HG02852 (cell line): Measurements from ENCODE around the gene YKT6.

Source experiments
- ATAC-seq: cut with Tn5 transposase; IDR thresholded peaks from one replicate; pipeline ENCODE4 v1.9.1; 2021; ENCODE audit warnings: mild to moderate bottlenecking, moderate library complexity; ENCODE audit not compliant: unreplicated experiment

The YKT6 gene

DNA sequence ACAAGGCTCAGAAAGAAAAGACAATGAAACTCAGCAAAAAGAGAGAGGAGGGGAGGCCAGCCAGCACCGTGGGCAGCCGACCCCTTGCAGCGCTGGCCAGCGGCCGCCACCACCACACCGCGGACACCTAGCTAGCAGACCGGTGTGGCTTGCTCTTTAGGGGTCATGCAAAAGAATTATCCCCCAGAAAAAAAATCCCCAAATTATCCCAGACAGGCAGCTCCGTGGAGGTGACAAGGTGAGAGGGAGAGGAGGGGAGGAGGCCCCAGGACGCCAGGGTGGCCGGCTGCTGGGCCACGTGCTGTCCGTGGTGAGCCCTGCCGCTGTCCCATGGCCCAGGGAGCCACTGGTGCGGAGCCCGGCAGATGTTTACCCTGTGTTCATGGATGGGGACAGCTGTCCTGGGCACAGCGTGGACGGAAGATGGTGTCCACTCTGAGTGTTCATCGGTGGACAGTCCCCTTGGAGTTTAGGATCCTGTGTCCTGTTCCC, 16.5 kb downstream of the YKT6 start:
- ATAC-seq, result no peak

GRCh38 chr7:44217852-44218402, 17.1 kb downstream of the YKT6 start:
- no peak for ATAC-seq

GRCh38 chr7:44218418-44219201, 17.8 kb downstream of the YKT6 start:
- ATAC-seq, result no peak

DNA sequence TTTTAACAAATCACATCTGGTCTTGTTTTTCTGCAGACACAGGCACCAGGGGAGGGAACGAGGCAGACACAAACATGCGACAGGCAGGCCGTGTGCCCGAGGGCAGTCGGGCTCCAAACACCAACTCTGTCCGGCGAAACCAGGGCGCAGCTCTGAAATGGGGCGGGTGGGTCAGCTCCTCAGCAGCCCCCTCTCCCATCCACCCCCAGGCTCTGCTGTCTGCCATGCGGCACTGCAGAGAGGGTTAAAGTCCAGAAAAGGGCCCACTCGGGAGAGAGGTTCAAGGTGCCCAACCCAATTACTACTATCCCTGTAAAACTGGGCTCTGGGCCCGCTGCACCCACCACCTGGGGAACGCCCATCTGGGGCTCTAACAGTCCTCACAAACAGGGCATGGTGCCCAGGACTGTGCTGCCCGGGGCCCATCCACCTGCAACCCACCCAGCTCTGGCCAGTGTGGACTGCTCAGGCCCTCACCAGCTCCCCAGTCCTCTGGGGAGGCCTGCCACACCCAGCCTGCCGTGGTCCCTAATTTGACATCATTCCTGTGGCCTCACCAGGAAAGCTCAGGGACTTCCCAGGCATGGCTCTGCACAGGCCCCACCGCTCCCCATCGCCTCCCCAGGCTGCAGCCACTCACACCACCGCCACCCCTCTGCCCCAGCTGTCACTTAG, 18.7 kb downstream of the YKT6 start:
- ATAC-seq, result no peak

DNA sequence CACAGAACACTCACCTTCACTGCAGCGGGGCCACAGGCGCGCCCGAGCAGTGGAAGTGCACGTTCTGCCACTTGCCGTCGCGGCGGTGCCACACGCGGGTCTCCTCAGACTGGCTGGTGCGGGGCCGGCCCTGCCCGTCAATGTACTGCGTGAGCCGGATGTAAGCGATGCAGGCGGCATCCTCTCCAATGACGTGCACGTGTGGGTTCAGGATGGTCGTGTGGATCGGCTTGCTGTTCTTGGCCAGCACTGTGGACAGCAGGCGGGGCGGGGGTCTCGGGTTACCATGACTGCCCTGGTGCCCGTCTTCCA, 19.2 kb downstream of the YKT6 start:
- no peak for ATAC-seq

DNA sequence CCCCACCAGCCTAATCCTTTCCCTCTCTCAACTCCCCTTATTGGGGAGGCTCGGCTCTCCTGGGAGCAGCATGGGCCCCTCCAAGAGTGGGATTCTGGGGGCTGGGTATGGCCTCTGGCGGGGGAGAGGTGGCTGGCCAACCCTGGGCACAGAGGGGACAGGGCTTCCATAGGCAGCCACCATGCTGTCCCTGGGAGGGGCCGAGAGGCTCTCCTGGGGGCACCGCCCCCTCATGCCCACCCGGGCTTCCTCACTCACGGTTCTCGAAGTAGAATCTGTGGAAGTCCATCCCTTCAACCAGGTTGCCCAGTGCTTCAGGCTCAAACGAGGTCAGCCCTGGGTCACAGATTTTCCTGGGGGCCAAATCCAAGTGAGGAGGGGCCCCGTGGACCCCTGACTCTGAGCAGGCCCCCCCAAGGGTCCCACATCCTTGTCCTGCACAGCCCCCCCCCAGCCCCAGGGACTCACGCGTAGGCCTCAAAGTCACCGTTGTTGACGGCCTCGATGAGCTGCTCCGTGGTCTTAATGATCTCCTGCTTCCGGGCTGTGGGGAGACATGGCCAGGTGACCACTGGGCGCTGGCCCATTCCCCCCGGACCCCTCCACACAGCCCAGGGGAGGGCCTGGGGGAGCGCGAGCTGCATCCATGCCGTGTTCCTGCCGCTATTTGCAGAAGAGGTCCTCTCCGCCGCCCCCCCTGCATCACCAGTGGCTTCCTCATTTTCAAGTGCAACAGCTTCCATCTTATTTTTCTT, 19.8 kb downstream of the YKT6 start:
- no peak for ATAC-seq

- ATAC-seq, result no peak
Measured at GRCh38 chr7:44221231-44221791, 20.5 kb downstream of the YKT6 start.

DNA sequence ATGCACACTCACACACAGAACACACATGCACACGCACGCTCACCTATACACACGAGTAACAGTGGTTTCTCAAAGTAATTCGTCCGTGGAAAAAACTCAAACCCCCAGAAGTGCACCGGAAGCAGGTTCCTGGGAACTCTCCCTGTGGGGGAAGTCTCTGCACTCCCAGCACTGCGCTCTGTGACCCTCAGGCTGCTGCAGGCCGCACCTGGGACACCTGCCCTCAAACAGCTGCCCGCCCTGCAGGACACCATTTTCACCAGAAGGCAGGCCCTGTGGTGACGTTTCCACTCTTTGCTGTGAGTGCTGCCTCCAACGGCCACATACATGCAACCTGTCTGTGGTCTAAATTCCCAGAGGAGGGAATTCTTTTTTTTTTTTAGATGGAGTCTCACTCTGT, 21.3 kb downstream of the YKT6 start:
- no peak for ATAC-seq

DNA sequence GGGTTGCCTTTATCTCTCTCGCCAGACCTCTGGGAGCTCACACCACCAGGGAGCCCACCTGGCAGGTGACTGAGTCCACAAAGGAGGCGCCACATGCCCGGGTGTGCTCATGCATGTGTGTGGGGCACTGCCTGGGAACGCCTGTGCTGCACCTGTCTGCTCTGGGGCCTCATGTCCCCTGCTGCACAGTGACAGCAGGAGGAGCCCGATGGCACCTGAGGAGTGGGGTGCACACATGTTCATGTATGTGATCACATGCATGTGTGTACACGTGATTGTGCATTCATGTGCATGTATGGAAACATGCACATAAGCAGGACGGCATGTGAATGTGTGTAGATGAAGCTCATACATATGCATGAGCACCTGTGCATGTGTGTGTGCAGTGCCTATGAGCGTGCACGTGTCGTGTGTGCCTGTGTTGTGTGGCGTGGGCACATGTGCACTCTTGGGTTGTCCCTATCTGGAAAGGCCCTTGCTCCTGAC, 22.0 kb downstream of the YKT6 start:
- ATAC-seq, result no peak

DNA sequence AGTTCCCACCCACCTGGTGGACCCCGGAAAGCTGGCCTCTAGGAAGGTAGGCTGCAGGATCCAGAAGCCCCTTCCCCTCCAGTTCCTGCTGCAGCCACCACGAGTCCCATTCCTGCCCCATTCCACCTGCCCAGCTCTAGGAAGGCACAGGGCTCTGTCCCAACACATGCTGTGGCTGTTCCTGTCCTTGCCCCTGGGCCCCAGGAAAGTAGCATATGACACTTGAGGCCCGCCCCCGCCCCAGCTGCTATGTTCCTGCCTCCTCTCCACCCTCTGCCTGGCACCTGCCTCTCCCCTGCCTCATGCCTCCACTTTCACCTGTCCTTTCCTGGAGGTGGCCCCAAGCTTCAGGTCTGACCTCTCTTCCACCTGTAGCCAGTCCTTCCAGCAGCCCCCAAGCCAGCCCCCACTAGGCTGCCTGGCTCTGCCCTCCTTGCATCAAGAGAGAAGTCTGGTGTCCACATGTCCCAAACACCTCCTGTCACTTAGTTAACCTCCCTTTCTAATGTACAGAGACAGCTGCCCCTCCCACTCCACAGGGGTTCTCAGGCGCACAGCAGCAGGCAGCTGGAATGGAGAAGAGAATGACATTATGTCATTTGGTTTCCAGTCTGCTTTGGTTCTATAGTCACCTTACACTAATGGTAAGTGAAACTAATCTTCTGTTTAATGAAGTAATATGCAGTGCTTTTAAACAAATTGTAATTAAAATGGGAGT, 22.7 kb downstream of the YKT6 start:
- no peak for ATAC-seq

DNA sequence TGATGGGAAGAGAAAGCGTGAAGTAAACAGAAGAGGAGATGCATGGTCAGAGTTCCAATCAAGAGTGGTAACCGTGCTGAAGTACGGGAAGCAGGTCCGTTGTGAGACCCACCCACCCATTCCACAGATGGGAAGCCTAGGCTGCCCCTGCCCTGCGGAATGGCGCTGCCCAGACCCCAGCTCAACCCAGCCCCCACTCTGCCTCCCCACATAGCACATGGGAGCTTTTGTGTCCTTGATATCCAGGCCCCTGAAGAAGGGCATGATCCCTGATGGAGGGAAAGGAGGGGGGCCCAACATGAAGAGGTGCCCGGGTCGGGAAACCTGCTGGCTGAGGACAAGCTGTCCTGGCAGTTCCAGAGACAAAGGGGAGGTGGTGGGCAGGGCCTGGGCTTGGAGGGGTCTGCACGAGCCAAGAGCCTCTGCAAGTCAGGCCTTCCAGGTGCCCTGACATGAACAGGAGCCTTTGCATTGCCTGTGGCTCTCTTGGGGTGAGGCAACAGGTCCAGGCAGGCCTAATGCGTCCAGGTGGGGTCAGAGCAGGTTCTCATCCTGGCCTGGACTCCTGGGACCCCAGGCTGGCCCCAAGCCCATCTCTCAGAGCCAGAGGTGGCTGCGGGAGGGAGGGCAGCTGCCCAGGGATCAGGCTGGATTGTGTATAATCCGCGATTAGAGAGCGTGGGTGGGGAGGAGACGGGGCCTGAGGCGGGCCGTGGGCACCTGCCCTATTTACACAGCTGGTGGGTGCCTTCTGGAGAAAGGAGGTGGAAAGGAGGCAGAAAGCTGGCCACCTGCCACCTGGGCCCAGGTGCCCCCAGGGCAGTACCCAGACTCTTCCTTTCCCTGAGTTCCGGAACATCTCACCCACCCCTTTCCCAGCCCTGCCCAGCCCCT, 23.5 kb downstream of the YKT6 start:
- no peak for ATAC-seq

- ATAC-seq, result no peak
Measured at GRCh38 chr7:44224974-44225565, 24.3 kb downstream of the YKT6 start.

- no peak for ATAC-seq
Measured at GRCh38 chr7:44225566-44226395, 25.0 kb downstream of the YKT6 start.

DNA sequence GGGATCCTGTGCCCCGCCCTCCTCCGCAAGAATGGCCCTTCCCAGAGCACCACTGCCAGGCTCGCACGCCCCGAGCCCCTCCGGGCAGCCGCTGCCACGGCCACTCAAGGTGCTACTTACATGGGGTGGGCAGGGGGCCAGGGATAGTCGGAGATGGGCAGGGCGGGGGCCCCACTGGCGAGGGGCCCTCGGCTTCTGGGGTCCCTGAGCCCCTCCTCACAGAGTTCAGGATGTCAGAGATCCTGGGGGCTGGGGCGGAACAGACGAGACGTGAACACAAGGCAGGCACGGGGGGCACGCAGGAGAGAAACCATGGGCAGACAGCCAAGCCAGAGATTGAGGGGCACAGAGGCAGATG, 25.6 kb downstream of the YKT6 start:
- ATAC-seq, result no peak

DNA sequence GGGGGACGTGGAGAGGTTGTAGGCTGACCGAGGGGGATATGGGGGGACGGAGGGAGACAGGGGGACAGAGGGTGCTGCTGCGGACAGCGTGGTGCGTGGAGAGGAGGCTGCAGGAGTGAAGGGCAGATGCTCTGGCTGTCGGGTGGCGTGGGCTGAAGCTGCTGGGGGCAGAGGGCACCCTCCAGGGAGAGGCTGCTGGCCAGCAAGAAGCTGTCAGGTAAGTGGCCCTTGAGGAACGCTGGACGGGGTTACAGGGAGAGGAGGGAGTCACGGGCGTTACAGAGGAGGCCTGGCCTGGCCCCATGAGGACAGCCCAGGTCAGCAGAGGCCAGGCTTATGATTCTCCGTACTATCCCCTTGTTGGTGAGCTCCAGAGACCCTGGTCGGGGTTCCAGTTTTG, 27.1 kb downstream of the YKT6 start:
- no peak for ATAC-seq

- ATAC-seq, result no peak
Measured at GRCh38 chr7:44228571-44229350, 28.0 kb downstream of the YKT6 start.

DNA sequence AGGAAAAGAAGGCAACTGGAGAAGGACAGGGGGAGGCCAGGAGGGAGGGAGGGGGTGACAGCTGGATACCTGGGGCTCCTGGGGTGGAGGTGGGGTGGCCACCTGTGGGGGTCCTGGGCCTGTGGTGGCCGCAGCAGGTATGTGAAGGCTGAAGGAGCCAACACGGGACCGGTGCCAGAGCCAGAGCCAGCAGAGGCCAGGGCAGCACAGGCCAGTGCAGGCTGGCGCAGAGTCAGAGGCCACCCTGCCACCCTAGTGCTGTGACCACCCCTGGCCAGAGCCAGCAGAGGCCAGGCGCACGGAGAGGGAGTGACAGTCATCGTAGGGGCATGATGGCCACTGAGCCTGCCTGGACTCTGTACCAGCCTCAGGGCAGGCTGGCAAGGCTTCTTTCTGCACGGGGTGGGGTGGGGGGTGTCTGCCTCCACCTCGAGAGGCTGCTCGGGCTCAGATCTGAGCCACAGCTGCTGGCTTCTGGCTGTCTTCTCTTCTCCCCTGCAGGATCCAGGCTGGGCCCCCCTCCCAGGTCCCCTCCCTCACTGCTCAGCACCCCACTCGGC, 28.8 kb downstream of the YKT6 start:
- no peak for ATAC-seq
